GM19452 (cell line): ENCODE measurements around the gene DCTN2.

Experiments
- ATAC-seq: cut with Tn5 transposase; IDR thresholded peaks from one replicate; pipeline ENCODE4 v1.9.1; 2021; ENCODE audit not compliant: unreplicated experiment

DCTN2 gene

GRCh38 chr12:57550641-57551549, 3.9 kb upstream of the DCTN2 start:
- ATAC-seq: no peak

GRCh38 chr12:57549909-57550640, 3.1 kb upstream of the DCTN2 start, which contains the start of gene KIF5A:
KIF5A (plus strand) TSS chr12:57550044; CDS start chr12:57550272, 228 bp downstream.
- no peak for ATAC-seq

- no peak for ATAC-seq
These were observed 2.4 kb upstream of the DCTN2 start for GRCh38 chr12:57549203-57549908.

- no peak for ATAC-seq
These were observed 1.5 kb upstream of the DCTN2 start for GRCh38 chr12:57548488-57548887.

- ATAC-seq: no peak
These were observed 972 bp upstream of the DCTN2 start for GRCh38 chr12:57548013-57548315.

GRCh38 chr12:57547288-57548012, 458 bp upstream of the DCTN2 start:
- no peak for ATAC-seq

- no peak for ATAC-seq
These were observed 1.1 kb downstream of the DCTN2 start for GRCh38 chr12:57545809-57546437.

- no peak for ATAC-seq
These were observed 3.4 kb downstream of the DCTN2 start for GRCh38 chr12:57543581-57543980.

- ATAC-seq: no peak
These were observed 5.3 kb downstream of the DCTN2 start for GRCh38 chr12:57541717-57542116.

- ATAC-seq: no peak
These were observed 6.0 kb downstream of the DCTN2 start for GRCh38 chr12:57541001-57541400.

GRCh38 chr12:57539134-57539768, 7.7 kb downstream of the DCTN2 start:
- ATAC-seq: no peak

- no peak for ATAC-seq
These were observed 10.4 kb downstream of the DCTN2 start for GRCh38 chr12:57536597-57536942.

- no peak for ATAC-seq
These were observed 11.0 kb downstream of the DCTN2 start for GRCh38 chr12:57535764-57536596.

GRCh38 chr12:57534991-57535543, 11.9 kb downstream of the DCTN2 start:
- no peak for ATAC-seq

- ATAC-seq: no peak
These were observed 12.7 kb downstream of the DCTN2 start for GRCh38 chr12:57534250-57534649.

- ATAC-seq: no peak
These were observed 13.9 kb downstream of the DCTN2 start for GRCh38 chr12:57533108-57533507.

- no peak for ATAC-seq
These were observed 15.2 kb downstream of the DCTN2 start for GRCh38 chr12:57531836-57532235.

GRCh38 chr12:57530396-57531142, 16.4 kb downstream of the DCTN2 start:
- ATAC-seq: no peak
